Peyer's patch (tissue), 4 donors: ENCODE data around the gene PLD5.

Experiments used
- POLR2A ChIP-seq, 2 donors: fragments of 450-650 bp; IDR thresholded peaks; one replicate each; pipeline ENCODE4 v1.5.1; 2017; ENCODE audit warnings: antibody characterized with exemption in 2 of 2, mild to moderate bottlenecking in 2 of 2, moderate library complexity in 2 of 2
- TF ChIP-seq, protein P1 (sequence below), 6 experiments: fragments of 450-650 bp in 4 of 6; fragments of 200-600 bp in 2 of 6; sonication (generic) in 1 of 6; IDR thresholded peaks; one replicate each; pipeline ENCODE4 v1.5.1; 2017 to 2019; ENCODE audit warnings: antibody characterized with exemption in 6 of 6, mild to moderate bottlenecking in 3 of 6, moderate library complexity in 1 of 6

DNA sequence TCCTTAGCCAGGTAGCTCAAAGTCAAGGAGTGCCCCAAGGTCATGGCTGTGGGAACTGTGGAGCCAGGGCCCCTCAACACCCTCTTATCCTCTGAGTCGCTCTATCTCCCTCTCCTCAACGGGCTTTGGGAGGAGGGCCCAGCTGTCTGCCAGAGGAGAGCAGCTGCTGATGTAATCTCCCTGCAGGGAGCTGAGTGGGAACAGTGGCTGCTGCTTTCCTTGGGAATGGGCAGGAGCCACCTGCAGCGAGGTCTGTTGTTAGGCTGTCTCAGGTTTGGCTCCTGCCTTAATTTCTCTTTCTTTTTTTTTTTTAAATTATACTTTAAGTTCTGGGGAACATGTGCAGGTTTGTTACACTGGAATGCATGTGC is 466.8 kb downstream of the PLD5 start:
- TF ChIP-seq, protein P1, sequence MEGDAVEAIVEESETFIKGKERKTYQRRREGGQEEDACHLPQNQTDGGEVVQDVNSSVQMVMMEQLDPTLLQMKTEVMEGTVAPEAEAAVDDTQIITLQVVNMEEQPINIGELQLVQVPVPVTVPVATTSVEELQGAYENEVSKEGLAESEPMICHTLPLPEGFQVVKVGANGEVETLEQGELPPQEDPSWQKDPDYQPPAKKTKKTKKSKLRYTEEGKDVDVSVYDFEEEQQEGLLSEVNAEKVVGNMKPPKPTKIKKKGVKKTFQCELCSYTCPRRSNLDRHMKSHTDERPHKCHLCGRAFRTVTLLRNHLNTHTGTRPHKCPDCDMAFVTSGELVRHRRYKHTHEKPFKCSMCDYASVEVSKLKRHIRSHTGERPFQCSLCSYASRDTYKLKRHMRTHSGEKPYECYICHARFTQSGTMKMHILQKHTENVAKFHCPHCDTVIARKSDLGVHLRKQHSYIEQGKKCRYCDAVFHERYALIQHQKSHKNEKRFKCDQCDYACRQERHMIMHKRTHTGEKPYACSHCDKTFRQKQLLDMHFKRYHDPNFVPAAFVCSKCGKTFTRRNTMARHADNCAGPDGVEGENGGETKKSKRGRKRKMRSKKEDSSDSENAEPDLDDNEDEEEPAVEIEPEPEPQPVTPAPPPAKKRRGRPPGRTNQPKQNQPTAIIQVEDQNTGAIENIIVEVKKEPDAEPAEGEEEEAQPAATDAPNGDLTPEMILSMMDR (IDR thresholded peaks at IDR 0.05): no peak
- no peak for TF ChIP-seq POLR2A (IDR thresholded peaks at IDR 0.05)
